DND-41 (cell line): ENCODE data around the gene PLSCR1.

ENCODE experiments used
- ATAC-seq: fragments of 200-7000 bp; cut with Tn5 transposase; 3 replicates; pipeline ENCODE4 v1.9.1; 2021; ENCODE audit warnings: low read depth; ENCODE audit not compliant: insufficient read depth
- DNase-seq: peaks from one replicate; pipeline ENCODE4 v3.0.0-alpha.2; 2020
- H2AFZ ChIP-seq: 2 replicates; pipeline ENCODE4 v1.6.0; 2012; ENCODE audit warnings: low read depth, low read length
- H3K27ac ChIP-seq: 2 replicates; pipeline ENCODE4 v1.5.1; 2012; ENCODE audit warnings: low read length, inconsistent platforms
- H3K27me3 ChIP-seq: fragments of 200-600 bp; sonication (generic); 2 replicates; pipeline ENCODE4 v1.6.0; 2012; ENCODE audit warnings: low read length, mild to moderate bottlenecking, inconsistent platforms; ENCODE audit not compliant: insufficient read depth, poor library complexity
- H3K36me3 ChIP-seq: 2 replicates; pipeline ENCODE4 v1.5.1; 2012; ENCODE audit warnings: low read length, inconsistent platforms; ENCODE audit not compliant: insufficient read depth
- H3K4me1 ChIP-seq: 2 replicates; pipeline ENCODE4 v1.5.1; 2012; ENCODE audit warnings: mild to moderate bottlenecking, low read length; ENCODE audit not compliant: insufficient read depth
- H3K4me2 ChIP-seq: 2 replicates; pipeline ENCODE4 v1.6.0; 2012; ENCODE audit warnings: mild to moderate bottlenecking, moderate library complexity, low read length, inconsistent platforms; ENCODE audit not compliant: insufficient read depth
- H3K4me3 ChIP-seq, 2 experiments: fragments of 200-600 bp in 1 of 2; shearing (Covaris generic) in 1 of 2; 2 replicates each; pipeline ENCODE4 v1.5.1; 2012 to 2016; ENCODE audit warnings: inconsistent platforms in 2 of 2, low read length in 2 of 2, mild to moderate bottlenecking in 2 of 2, low read depth in 1 of 2, moderate library complexity in 1 of 2
- H3K79me2 ChIP-seq: 2 replicates; pipeline ENCODE4 v1.6.0; 2012; ENCODE audit warnings: low read length, inconsistent platforms; ENCODE audit not compliant: insufficient read depth
- H3K9ac ChIP-seq: 2 replicates; pipeline ENCODE4 v1.6.0; 2012; ENCODE audit warnings: low read depth, mild to moderate bottlenecking, inconsistent platforms, low read length, moderate library complexity
- H3K9me3 ChIP-seq: 2 replicates; pipeline ENCODE4 v1.5.1; 2012; ENCODE audit warnings: low read length, moderate library complexity, mild to moderate bottlenecking, inconsistent platforms; ENCODE audit not compliant: insufficient read depth, severe bottlenecking
- H4K20me1 ChIP-seq: 2 replicates; pipeline ENCODE4 v1.6.0; 2012; ENCODE audit warnings: low read length; ENCODE audit not compliant: insufficient read depth
- CTCF ChIP-seq: IDR thresholded peaks from 2 replicates; pipeline ENCODE4 v1.5.1; 2012; ENCODE audit warnings: borderline replicate concordance, low read length, moderate library complexity, mild to moderate bottlenecking; ENCODE audit not compliant: poor library complexity, severe bottlenecking; ENCODE audit errors: extremely low read depth
- EZH2 ChIP-seq: IDR thresholded peaks from 3 replicates; pipeline ENCODE4 v1.6.1; 2012; ENCODE audit warnings: borderline replicate concordance, low read depth, mild to moderate bottlenecking, moderate library complexity, low read length, inconsistent platforms; ENCODE audit not compliant: severe bottlenecking

The PLSCR1 gene

GRCh38 chr3:146505516-146505915 is 38.9 kb downstream of the PLSCR1 start:
- Histone ChIP-seq H3K9me3 (no peaks in the 10 kb centered on the region), H3K79me2 (no peaks in the 10 kb centered on the region), H3K27me3 (no peaks in the 10 kb centered on the region), H4K20me1 (no peaks in the 10 kb centered on the region), H3K27ac (no peak overlapping the region), H3K4me2 (no peak overlapping the region), H3K4me3 (no peak overlapping the region), H2AFZ (no peak overlapping the region), H3K36me3 (no peaks in the 10 kb centered on the region), H3K4me1 (no peaks in the 10 kb centered on the region), H3K9ac (no peak overlapping the region)
- no peak for TF ChIP-seq EZH2
- no peak for TF ChIP-seq CTCF
- ATAC-seq (no peak), DNase-seq (no peak)

GRCh38 chr3:146504498-146505197 is 39.8 kb downstream of the PLSCR1 start:
- DNase-seq, result no peak
- H3K79me2 ChIP-seq, result no peaks in the 10 kb centered on the region
- no peak overlapping the region for H3K9ac ChIP-seq
- no peaks in the 10 kb centered on the region for H3K27me3 ChIP-seq
- H3K9me3 ChIP-seq, result no peaks in the 10 kb centered on the region
- H3K36me3 ChIP-seq, result no peaks in the 10 kb centered on the region
- no peak overlapping the region for H3K4me2 ChIP-seq
- no peak for ATAC-seq
- TF ChIP-seq CTCF (no peak), EZH2 (no peak)
- no peak overlapping the region for H2AFZ ChIP-seq
- no peaks in the 10 kb centered on the region for H3K4me1 ChIP-seq
- H3K4me3 ChIP-seq, result no peak overlapping the region
- H3K27ac ChIP-seq, result no peak overlapping the region
- no peaks in the 10 kb centered on the region for H4K20me1 ChIP-seq

- no peak for ATAC-seq
- H3K36me3 ChIP-seq, result no peaks in the 10 kb centered on the region
- no peaks in the 10 kb centered on the region for H3K27me3 ChIP-seq
- H3K9ac ChIP-seq, result no peak overlapping the region
- no peak overlapping the region for H3K27ac ChIP-seq
- H4K20me1 ChIP-seq, result no peaks in the 10 kb centered on the region
- no peaks in the 10 kb centered on the region for H3K79me2 ChIP-seq
- H3K4me2 ChIP-seq, result no peak overlapping the region
- H3K4me3 ChIP-seq, result no peak overlapping the region
- no peak for DNase-seq
- no peaks in the 10 kb centered on the region for H3K4me1 ChIP-seq
- no peaks in the 10 kb centered on the region for H3K9me3 ChIP-seq
- TF ChIP-seq CTCF, result no peak
- no peak for TF ChIP-seq EZH2
- H2AFZ ChIP-seq, result no peak overlapping the region
Measured at GRCh38 chr3:146503461-146504202, 40.8 kb downstream of the PLSCR1 start.
